Muscle of leg (tissue), 11 donors: ENCODE data around the gene SLC2A9. TPM values are rescaled to one million over a fixed set of nuclear protein-coding genes. Genes with fewer than 3 reads are reported as not detected.

Experiments
- DNase-seq: peaks from one replicate; pipeline ENCODE4 v3.0.0; 2013
- H3K27ac ChIP-seq: one replicate; pipeline ENCODE4 v1.5.1; 2013; ENCODE audit warnings: mild to moderate bottlenecking, low read length, control low read depth
- H3K27me3 ChIP-seq: one replicate; pipeline ENCODE4 v1.6.1; 2013; ENCODE audit warnings: low read length; ENCODE audit not compliant: control insufficient read depth, insufficient read depth
- H3K36me3 ChIP-seq: one replicate; pipeline ENCODE4 v1.6.1; 2013; ENCODE audit warnings: low read length; ENCODE audit not compliant: control insufficient read depth, insufficient read depth
- H3K4me1 ChIP-seq: one replicate; pipeline ENCODE4 v1.6.1; 2013; ENCODE audit warnings: low read length; ENCODE audit not compliant: control insufficient read depth, insufficient read depth
- H3K4me3 ChIP-seq: one replicate; pipeline ENCODE4 v1.5.1; 2013; ENCODE audit warnings: low read length, control low read depth
- H3K9me3 ChIP-seq: replicated peaks from 2 replicates; pipeline ENCODE4 v1.6.1; 2013; ENCODE audit warnings: low read depth, low read length; ENCODE audit not compliant: control insufficient read depth
- WGBS: methylation state at CpG from one replicate; pipeline ENCODE4 v1.1.5; 2013; ENCODE audit warnings: missing lambda C conversion rate; ENCODE audit not compliant: insufficient coverage; 5-methylcytosine and 5-hydroxymethylcytosine counted together
- polyA plus RNA-seq, 8 donors: library from polyadenylated mRNA; unstranded; fragments of 120-200 nt; gene quantifications; one replicate each; pipeline versions ENCODE4 v1.2.1 to v1.2.3, GENCODE V29; 2013; ENCODE audit warnings: inconsistent platforms in 1 of 8, low replicate concordance in 1 of 8; ENCODE audit not compliant: insufficient read length in 8 of 8, insufficient read depth in 1 of 8
- total RNA-seq: library from RNA; stranded (reverse); fragments of 120-200 nt; gene quantifications from one replicate; pipeline ENCODE4 v1.2.4, GENCODE V29; 2013

Gene SLC2A9
- total and polyA plus RNA-seq, 9 donors: 2.4 to 5.0 (median 3.2) TPM

- H3K27ac ChIP-seq: no peak overlapping the region
- H3K4me1 ChIP-seq: peaks cover 2% of the 10 kb centered on the region
- peaks cover 4% of the 10 kb centered on the region for H3K9me3 ChIP-seq
- no peak for DNase-seq
- H3K27me3 ChIP-seq: peaks cover 3% of the 10 kb centered on the region
- H3K4me3 ChIP-seq: no peak overlapping the region
- 70% methylated on average over 2 of the region's 3 CpGs for WGBS
- no peaks in the 10 kb centered on the region for H3K36me3 ChIP-seq
Observed at GRCh38 chr4:10046471-10046870, 25.2 kb upstream of the SLC2A9 start.

GRCh38 chr4:10045481-10045880 lies 24.2 kb upstream of the SLC2A9 start:
- H3K27me3 ChIP-seq: peaks cover 3% of the 10 kb centered on the region
- WGBS: no CpG with 5 or more reads among the region's 1 CpG

GRCh38 chr4:10041036-10041435 lies 19.7 kb upstream of the SLC2A9 start:
- DNase-seq: no peak
- H3K36me3 ChIP-seq: no peaks in the 10 kb centered on the region
- peaks cover 2% of the 10 kb centered on the region for H3K27me3 ChIP-seq
- peaks cover 8% of the 10 kb centered on the region for H3K4me1 ChIP-seq
- peaks cover 4% of the 10 kb centered on the region for H3K9me3 ChIP-seq
- 83% methylated on average over 3 of the region's 6 CpGs for WGBS
- H3K27ac ChIP-seq: no peak overlapping the region
- no peak overlapping the region for H3K4me3 ChIP-seq

More at GRCh38 chr4:10045481-10045880, 24.2 kb upstream of the SLC2A9 start:
- no peaks in the 10 kb centered on the region for H3K36me3 ChIP-seq
- H3K4me1 ChIP-seq: peaks cover 6% of the 10 kb centered on the region
- no peak for DNase-seq
- no peak overlapping the region for H3K4me3 ChIP-seq
- peaks cover 4% of the 10 kb centered on the region for H3K9me3 ChIP-seq
- H3K27ac ChIP-seq: no peak overlapping the region

- Histone ChIP-seq H3K9me3 (peaks cover 4% of the 10 kb centered on the region), H3K27me3 (peaks cover 2% of the 10 kb centered on the region), H3K27ac (no peak overlapping the region), H3K4me1 (peaks cover 9% of the 10 kb centered on the region), H3K36me3 (no peaks in the 10 kb centered on the region), H3K4me3 (no peak overlapping the region)
- DNase-seq: no peak
- 88% methylated on average over 3 of the region's 10 CpGs for WGBS
Observed at GRCh38 chr4:10040049-10040892, 19.0 kb upstream of the SLC2A9 start.

GRCh38 chr4:10036807-10037342 lies 15.6 kb upstream of the SLC2A9 start:
- Histone ChIP-seq H3K4me1 (peaks cover 42% of the 10 kb centered on the region), H3K27ac (no peak overlapping the region), H3K27me3 (peaks cover 2% of the 10 kb centered on the region), H3K9me3 (no peaks in the 10 kb centered on the region), H3K36me3 (no peaks in the 10 kb centered on the region), H3K4me3 (no peak overlapping the region)
- DNase-seq: no peak
- whole genome bisulfite sequencing: 86% methylated on average over 8 of the region's 10 CpGs

- peaks cover 50% of the 10 kb centered on the region for H3K4me1 ChIP-seq
- no peak for DNase-seq
- WGBS: 73% methylated on average over 4 of the region's 6 CpGs
Observed at GRCh38 chr4:10035130-10035529, 13.8 kb upstream of the SLC2A9 start.

GRCh38 chr4:10034612-10035104 lies 13.4 kb upstream of the SLC2A9 start:
- 84% methylated on average over 4 of the region's 5 CpGs for WGBS
- H3K27ac ChIP-seq: no peak overlapping the region
- H3K4me1 ChIP-seq: peaks cover 50% of the 10 kb centered on the region
- H3K9me3 ChIP-seq: no peaks in the 10 kb centered on the region
- H3K4me3 ChIP-seq: no peak overlapping the region
- DNase-seq: no peak
- H3K27me3 ChIP-seq: peaks cover 2% of the 10 kb centered on the region
- H3K36me3 ChIP-seq: no peaks in the 10 kb centered on the region

More at GRCh38 chr4:10035130-10035529, 13.8 kb upstream of the SLC2A9 start:
- H3K27me3 ChIP-seq: peaks cover 2% of the 10 kb centered on the region
- H3K27ac ChIP-seq: no peak overlapping the region
- H3K4me3 ChIP-seq: no peak overlapping the region
- no peaks in the 10 kb centered on the region for H3K36me3 ChIP-seq
- no peaks in the 10 kb centered on the region for H3K9me3 ChIP-seq

GRCh38 chr4:10034136-10034535 lies 12.8 kb upstream of the SLC2A9 start:
- peaks cover 52% of the 10 kb centered on the region for H3K4me1 ChIP-seq
- no peak overlapping the region for H3K4me3 ChIP-seq
- 48% methylated on average over 10 of the region's 10 CpGs for WGBS
- no peaks in the 10 kb centered on the region for H3K36me3 ChIP-seq
- H3K9me3 ChIP-seq: no peaks in the 10 kb centered on the region
- H3K27me3 ChIP-seq: peaks cover 2% of the 10 kb centered on the region
- no peak overlapping the region for H3K27ac ChIP-seq
- DNase-seq: no peak

- WGBS: 55% methylated on average over 15 of the region's 18 CpGs
- no peak for DNase-seq
- Histone ChIP-seq H3K4me1 (peaks cover 58% of the 10 kb centered on the region), H3K9me3 (no peaks in the 10 kb centered on the region), H3K4me3 (no peak overlapping the region), H3K27me3 (no peaks in the 10 kb centered on the region), H3K36me3 (no peaks in the 10 kb centered on the region), H3K27ac (no peak overlapping the region)
Observed at GRCh38 chr4:10033191-10033881, 12.0 kb upstream of the SLC2A9 start.

- H3K36me3 ChIP-seq: no peaks in the 10 kb centered on the region
- H3K27ac ChIP-seq: no peak overlapping the region
- H3K9me3 ChIP-seq: no peaks in the 10 kb centered on the region
- DNase-seq: no peak
- no peak overlapping the region for H3K4me3 ChIP-seq
- H3K27me3 ChIP-seq: no peaks in the 10 kb centered on the region
- 65% methylated on average over 4 of the region's 6 CpGs for WGBS
- H3K4me1 ChIP-seq: peaks cover 58% of the 10 kb centered on the region
Observed at GRCh38 chr4:10032625-10033024, 11.3 kb upstream of the SLC2A9 start.
